ENCODE results near the gene MSRB1. TPM values are rescaled to one million over a fixed set of nuclear protein-coding genes. Genes with fewer than 3 reads are reported as not detected.

The MSRB1 gene
- total and polyA plus RNA-seq, 2 of the 8 experiments (the other 6 are each of a cell fraction or from before 2014, with no cell fraction given): 28.2 to 51.4 TPM

DNA sequence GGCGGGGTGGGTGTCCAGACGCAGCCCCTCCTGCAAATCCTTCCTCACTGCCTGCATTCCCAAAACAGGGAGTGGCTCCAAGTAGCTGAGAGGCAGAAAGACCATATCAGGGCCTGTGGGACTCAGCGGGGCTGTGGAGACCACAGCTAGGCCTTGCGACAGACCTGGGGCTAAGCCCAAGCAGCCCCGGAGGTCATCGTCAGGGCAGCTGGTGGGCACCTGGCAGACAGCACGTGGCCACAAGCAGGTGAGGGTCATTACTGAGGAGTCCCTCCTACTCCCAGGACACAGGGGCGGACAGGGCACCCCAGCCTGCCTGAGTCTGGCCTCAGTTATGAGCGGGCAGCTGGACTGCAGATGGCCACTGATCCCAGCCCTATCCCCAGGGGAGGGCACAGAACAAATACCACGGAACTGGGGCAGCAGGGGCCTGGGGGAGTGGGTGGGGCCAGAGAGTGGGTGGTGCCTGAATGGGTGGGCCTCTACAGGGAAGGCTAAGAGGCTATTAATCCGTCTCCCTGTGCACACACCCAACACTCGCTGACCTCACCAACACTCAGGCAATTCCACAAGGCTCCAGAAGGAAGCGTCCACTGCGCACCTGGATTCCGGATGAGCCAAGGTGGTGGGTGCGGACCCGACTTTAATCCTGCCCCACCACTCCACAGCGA, 33.3 kb downstream of the MSRB1 start:
- Histone ChIP-seq H3K79me1 (ENCODE audit: low read depth, low read length) (no peaks in the 10 kb centered on the region), H3K9ac (replicated peaks in 1 of 4; ENCODE audit: extremely low read depth in 1 of 4, low read depth in 3 of 4, low read length in 3 of 4) (no peak overlapping the region), H2BK12ac (ENCODE audit: low read depth, low read length) (peak overlapping the region; percentile 87; the same call in 1 of the 2 replicates), H2BK5ac (ENCODE audit: low read depth, low read length) (peak overlapping the region; percentile 56; the same call in 1 of the 2 replicates), H3K18ac (ENCODE audit: extremely low read depth, low read length) (peak overlapping the region; percentile 78), H2AFZ (ENCODE audit: low read length) (no peak overlapping the region), H3K4me2 (ENCODE audit: insufficient read depth in 1 of 2, low read depth in 2 of 2, low read length in 2 of 2) (no peak overlapping the region), H4K20me1 (replicated peaks in 1 of 2; ENCODE audit: control insufficient read depth in 1 of 2, insufficient read depth in 2 of 2, low read length in 2 of 2) (no peaks in the 10 kb centered on the region), H3K27ac (ENCODE audit: low read depth, low read length) (no peak overlapping the region), H3K23ac (ENCODE audit: insufficient read length) (no peak overlapping the region), H4K5ac (ENCODE audit: insufficient read length, low read depth, low read length) (no peak overlapping the region), H3K4me3 (ENCODE audit: extremely low read depth in 1 of 4, insufficient read depth in 2 of 4, low read depth in 3 of 4, low read length in 4 of 4) (no peak overlapping the region), H3K4ac (replicated peaks; ENCODE audit: insufficient read length, low read depth, low read length) (no peak overlapping the region), H3K4me1 (replicated peaks in 1 of 4; ENCODE audit: control insufficient read depth in 3 of 4, insufficient read depth in 4 of 4, low read length in 3 of 4) (peaks cover 0 to 27% (median 8%) of the 10 kb centered on the region in 4 experiments; a peak in 4 of 7 replicates), H3K36me3 (ENCODE audit: control insufficient read depth in 2 of 4, insufficient read depth in 4 of 4, low read length in 3 of 4) (no peaks in the 10 kb centered on the region), H3K23me2 (ENCODE audit: low read depth, low read length) (no peaks in the 10 kb centered on the region), H2AK5ac (ENCODE audit: low read depth, low read length) (no peak overlapping the region), H3K27me3 (replicated peaks in 1 of 4; ENCODE audit: control insufficient read depth in 3 of 4, extremely low read depth in 1 of 4, insufficient read depth in 3 of 4, low read length in 3 of 4) (peaks cover 0 to 8% (median 6%) of the 10 kb centered on the region in 4 experiments; a peak in 4 of 7 replicates), H3K79me2 (ENCODE audit: control insufficient read depth in 1 of 2, insufficient read depth in 2 of 2, low read length in 2 of 2) (no peaks in the 10 kb centered on the region), H3K14ac (ENCODE audit: insufficient read length) (no peak overlapping the region), H2BK15ac (ENCODE audit: low read length) (0 out of 2 replicates have a peak overlapping the region, but pooled peaks have one; percentile 92), H2BK20ac (ENCODE audit: low read length) (no peak overlapping the region), H4K8ac (ENCODE audit: extremely low read depth, insufficient read depth, low read length) (peak overlapping the region; percentile 71), H4K91ac (replicated peaks; ENCODE audit: insufficient read length, low read length) (peak overlapping the region; percentile 80), H3K56ac (replicated peaks; ENCODE audit: insufficient read length, low read depth, low read length) (no peak overlapping the region), H3K9me3 (ENCODE audit: insufficient read depth in 2 of 2, low read depth in 1 of 2, low read length in 1 of 2) (no peaks in the 10 kb centered on the region), H2BK120ac (replicated peaks; ENCODE audit: low read depth, low read length) (no peak overlapping the region)
- DNase-seq (ENCODE audit: low read depth in 1 of 2, low spot score in 2 of 2) (no peak), FAIRE-seq (no peak)
- ChIA-PET POLR2A (ENCODE audit: partially characterized antibody) (interaction anchor here (0.5 to 3.6 kb wide), 7 partner anchors 10 to 246 kb away, joined by 3 to 17 read pairs (median 3); partner anchors contain the start of genes RPS2 and TRAF7), CTCF (ENCODE audit: partially characterized antibody) (interaction anchor here (0.7 to 2.7 kb wide), 5 partner anchors 10 to 51 kb away, joined by 3 to 10 read pairs (median 5); no protein-coding TSS in a partner anchor)
- TF ChIP-seq, protein P1, sequence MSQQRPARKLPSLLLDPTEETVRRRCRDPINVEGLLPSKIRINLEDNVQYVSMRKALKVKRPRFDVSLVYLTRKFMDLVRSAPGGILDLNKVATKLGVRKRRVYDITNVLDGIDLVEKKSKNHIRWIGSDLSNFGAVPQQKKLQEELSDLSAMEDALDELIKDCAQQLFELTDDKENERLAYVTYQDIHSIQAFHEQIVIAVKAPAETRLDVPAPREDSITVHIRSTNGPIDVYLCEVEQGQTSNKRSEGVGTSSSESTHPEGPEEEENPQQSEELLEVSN (IDR thresholded peaks at IDR 0.05): 0 out of 2 replicates have a peak, but pooled peaks have one; percentile 16
- no peak for TF ChIP-seq BCL11A (IDR thresholded peaks at IDR 0.05; ENCODE audit: low read depth in 2 of 2, low read length in 2 of 2)
- 88% methylated on average over 17 of the region's 18 CpGs; no CpG with 5 or more reads in 1 of the 2 experiments for WGBS, 2 experiments (ENCODE audit: extremely low coverage in 1 of 2, insufficient coverage in 1 of 2, insufficient read length in 1 of 2, insufficient replicate concordance in 2 of 2, low coverage in 1 of 2, low lambda C conversion rate in 2 of 2, missing lambda C conversion rate in 1 of 2)

Data from H1 (cell line).